ENCODE data around the gene IFNGR1. TPM values are rescaled to one million over a fixed set of nuclear protein-coding genes. Genes with fewer than 3 reads are reported as not detected.

The IFNGR1 gene
- total RNA-seq, 2 donors from 2014 or later, result 71.4 to 72.7 TPM

DNA sequence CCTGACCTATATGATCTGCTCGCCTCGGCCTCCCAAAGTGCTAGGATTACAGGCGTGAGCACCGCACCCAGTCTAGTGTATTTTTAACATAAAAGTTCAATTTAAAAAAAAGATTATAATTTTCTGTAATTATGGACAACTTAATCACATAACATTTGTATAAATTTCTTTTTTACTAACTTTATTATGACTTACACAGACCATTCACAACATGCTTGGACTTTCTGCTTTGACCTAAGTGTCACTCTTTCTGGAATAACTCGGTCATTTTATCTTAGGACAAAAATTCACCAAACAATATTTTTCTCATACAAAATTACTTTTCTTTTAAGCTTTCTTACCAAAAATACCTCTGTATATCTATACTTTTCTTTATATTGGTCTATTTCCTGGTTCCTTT, 30.3 kb downstream of the IFNGR1 start:
- DNase-seq (ENCODE audit: low spot score), result no peak
- intact Hi-C loops (cut with DNase I), result no loop called here

DNA sequence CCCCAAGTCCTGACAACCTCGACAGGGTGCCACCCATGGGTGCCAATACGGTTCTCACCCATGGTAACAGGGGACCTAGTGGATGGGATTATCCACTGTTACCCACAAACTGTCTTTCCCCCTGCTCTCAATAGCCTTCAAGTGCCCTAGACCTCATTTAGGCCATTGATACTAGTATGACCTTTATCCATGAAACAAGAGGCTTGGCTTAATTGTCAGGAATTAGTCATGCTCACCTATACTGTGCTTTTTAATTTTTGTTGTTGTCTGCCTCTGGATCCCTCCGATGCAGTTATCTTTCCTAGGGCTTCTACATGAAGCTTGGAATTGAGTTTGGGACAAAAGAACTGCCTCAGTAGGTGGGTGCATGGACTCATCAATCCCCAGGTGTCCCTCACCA, 33.9 kb downstream of the IFNGR1 start:
- intact Hi-C loops (cut with DNase I), result no loop called here
- no peak for DNase-seq (ENCODE audit: low spot score)

- DNase-seq (ENCODE audit: low spot score), result no peak
- intact Hi-C loops (cut with DNase I), result no loop called here
Observed at GRCh38 chr6:137182654-137183073, 36.5 kb downstream of the IFNGR1 start.

- no peak for DNase-seq (ENCODE audit: low spot score)
- intact Hi-C loops (cut with DNase I), result no loop called here
Observed at GRCh38 chr6:137181891-137182653, 37.1 kb downstream of the IFNGR1 start.

- intact Hi-C loops (cut with DNase I), result no loop called here
- no peak for DNase-seq (ENCODE audit: low spot score)
Observed at GRCh38 chr6:137177611-137178010, 41.6 kb downstream of the IFNGR1 start.

DNA sequence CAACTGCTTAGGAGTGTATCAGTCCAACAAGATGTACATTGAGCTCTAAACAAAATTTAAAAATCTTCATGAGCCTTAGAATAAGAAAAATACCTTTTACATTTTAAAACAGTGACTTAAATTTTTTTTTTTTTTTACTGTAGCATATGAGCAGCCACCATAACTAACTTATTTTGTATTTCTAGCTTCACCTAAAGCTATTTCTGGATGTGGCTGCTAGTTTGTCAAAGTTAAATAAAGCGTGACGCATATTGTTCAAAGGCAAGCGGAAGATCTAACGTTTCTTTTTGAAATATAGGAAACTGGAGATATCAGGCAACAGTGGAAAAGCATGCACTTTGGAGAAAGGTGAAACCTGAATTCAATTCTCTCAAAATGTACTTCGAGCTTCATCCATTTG, 42.5 kb downstream of the IFNGR1 start:
- intact Hi-C loops (cut with DNase I), result no loop called here
- no peak for DNase-seq (ENCODE audit: low spot score)

DNA sequence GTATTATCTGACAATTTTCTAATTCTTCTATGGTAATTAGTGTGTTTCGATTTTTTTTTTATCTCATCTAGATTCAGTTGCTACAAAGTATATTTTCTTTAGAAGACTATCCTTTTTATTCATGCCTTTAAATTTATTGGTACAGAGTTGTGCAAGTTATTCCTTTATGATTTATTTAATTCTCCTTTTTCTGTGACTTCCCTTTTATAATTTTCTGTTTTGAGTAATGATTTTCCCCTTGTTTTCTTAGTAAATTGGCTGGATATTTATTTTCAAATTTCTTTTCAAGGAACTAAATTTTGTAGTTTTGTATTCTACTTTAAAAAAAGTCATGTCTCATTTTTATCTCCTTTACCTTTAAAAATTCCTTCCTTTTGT, 43.3 kb downstream of the IFNGR1 start:
- intact Hi-C loops (cut with DNase I), result no loop called here
- no peak for DNase-seq (ENCODE audit: low spot score)

DNA sequence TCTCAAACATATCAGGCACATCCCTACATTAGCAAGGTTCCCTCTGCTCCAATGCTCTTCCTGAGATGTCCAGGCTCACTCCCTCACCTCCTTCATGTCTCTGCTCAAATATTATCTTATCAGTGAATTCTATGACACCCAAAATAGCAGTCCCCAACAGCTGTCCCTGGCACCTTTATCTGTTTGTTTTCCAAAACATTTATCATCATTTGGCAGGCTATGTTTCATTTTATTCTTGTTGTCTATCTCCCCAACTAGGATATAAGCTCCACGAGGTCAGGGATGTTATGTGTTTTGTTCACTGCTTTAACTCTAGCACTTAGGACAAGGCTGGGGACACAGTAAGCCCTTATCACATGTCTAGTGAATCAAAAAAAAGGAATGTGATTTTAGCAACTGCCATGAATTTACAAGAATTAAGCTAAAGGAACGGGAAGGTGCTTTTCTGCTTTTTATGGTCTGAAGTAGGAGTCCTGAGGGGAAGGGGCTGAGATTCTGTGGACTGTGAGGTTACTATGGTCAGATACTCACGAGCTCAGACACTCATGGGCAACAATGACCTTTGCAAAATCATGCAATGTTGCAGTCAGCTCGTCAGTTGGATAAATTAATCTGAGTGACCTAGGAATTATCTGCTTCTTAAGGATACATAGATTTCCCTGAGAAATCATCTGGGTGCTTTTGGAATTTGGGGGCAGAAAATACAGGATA, 43.9 kb downstream of the IFNGR1 start:
- intact Hi-C loops (cut with DNase I), result no loop called here
- no peak for DNase-seq (ENCODE audit: low spot score)

DNA sequence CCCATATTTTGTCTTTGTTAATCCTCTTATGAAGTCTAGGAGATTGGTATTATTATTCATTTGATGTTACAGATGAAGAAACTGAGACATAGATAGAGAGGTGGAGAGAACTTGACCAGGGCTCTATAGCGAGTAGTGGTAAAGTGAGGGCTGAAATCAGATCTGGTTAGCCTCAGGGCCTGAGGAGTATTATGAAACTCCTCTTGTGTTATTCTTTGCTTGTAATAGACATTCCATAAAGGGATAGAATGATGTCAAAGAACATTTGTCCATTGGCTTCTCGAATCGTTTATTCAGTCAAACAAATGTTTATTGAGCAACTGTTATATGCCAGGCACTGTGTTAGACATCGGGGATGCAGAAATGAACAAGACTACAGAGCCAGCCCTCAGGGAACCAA, 45.7 kb downstream of the IFNGR1 start, which contains the start of gene IL22RA2:
TSS of gene IL22RA2 (minus strand) at position 144 of the 400 bp plus-strand sequence. CDS start 11,895 bp downstream, outside the sequence.
- intact Hi-C loops (cut with DNase I), result no loop called here
- DNase-seq (ENCODE audit: low spot score), result no peak

DNA sequence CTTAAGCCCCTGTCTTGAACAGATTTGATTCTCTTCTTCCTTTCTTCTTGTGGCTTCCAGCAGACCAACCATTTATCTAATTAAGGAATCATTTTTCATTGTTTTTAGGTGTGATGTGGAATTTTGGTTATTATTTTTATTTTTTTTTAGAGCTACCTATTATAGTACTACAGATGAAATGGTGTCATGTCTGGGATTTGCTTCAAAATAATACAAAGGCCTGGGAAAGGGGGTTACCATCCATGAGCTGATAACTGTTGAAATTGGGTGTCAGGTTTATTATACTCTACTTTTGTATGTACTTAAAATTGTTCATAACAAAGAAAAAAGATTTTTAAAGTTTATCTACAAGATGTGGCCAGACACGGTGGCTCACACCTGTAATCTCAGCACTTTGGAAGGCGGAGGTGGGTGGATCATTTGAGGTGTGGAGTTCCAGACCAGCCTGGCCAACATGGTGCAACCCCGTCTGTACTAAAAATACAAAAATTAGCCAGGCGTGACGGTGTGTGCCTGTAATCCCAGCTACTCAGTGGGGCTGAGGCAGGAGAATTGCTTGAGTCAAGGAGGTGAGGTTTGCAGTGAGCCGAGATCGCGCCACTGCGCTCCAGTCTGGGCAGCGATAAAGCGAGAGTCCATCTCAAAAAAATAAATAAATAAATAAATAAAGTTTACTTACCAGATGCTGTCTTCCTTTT, 46.3 kb downstream of the IFNGR1 start:
- intact Hi-C loops (cut with DNase I), result no loop called here

GRCh38 chr6:137171824-137172733, 47.1 kb downstream of the IFNGR1 start:
- no peak for DNase-seq (ENCODE audit: low spot score)
- intact Hi-C loops (cut with DNase I), result no loop called here

More for the DNA sequence above, 46.3 kb downstream of the IFNGR1 start:
- no peak for DNase-seq (ENCODE audit: low spot score)

GRCh38 chr6:137171053-137171374, 48.2 kb downstream of the IFNGR1 start:
- DNase-seq (ENCODE audit: low spot score), result no peak

GRCh38 chr6:137170266-137171052, 48.7 kb downstream of the IFNGR1 start:
- intact Hi-C loops (cut with DNase I), result no loop called here
- no peak for DNase-seq (ENCODE audit: low spot score)

More at GRCh38 chr6:137171053-137171374, 48.2 kb downstream of the IFNGR1 start:
- intact Hi-C loops (cut with DNase I), result no loop called here

- DNase-seq (ENCODE audit: low spot score), result no peak
- intact Hi-C loops (cut with DNase I), result no loop called here
Observed at GRCh38 chr6:137167702-137168377, 51.3 kb downstream of the IFNGR1 start.

DNA sequence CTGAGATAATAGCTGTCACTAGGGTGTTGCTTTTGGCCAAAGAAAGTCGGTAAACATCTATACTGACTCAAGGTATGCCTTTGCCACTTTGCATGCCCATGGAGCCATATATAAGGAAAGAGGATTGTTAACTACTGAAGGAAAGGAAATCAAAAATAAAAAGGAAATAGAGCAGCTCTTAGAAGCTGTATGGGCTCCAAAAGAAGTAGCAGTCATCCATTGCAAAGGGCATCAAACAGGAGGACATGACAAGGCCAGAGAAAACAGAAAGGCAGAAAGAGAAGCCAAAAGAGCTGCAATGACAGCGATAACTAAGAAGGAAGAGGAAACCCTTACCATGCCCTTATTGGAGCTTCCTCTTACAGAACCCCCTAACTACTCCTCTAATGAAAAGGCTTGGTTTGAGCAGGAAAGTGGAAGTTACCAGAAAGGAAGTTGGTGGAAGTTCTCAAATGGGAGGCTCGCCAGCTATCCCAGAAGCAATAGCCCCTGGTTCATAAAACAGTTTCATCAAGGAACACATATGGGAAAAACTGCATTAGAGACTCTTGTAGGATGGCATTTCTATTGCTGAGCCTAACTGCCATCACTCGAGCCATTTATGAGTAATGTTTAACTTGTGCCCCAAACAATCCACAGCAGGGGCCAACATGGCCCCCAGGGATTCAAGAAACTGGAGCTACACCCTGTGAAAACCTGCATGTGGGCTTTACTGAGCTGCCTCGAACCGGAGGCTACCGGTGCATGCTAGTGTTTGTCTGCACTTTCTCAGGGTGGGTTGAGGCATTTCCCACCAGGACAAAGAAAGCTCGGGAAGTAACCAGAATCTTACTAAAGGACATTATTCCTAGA, 52.7 kb downstream of the IFNGR1 start:
- DNase-seq (ENCODE audit: low spot score), result no peak
- intact Hi-C loops (cut with DNase I), result no loop called here

DNA sequence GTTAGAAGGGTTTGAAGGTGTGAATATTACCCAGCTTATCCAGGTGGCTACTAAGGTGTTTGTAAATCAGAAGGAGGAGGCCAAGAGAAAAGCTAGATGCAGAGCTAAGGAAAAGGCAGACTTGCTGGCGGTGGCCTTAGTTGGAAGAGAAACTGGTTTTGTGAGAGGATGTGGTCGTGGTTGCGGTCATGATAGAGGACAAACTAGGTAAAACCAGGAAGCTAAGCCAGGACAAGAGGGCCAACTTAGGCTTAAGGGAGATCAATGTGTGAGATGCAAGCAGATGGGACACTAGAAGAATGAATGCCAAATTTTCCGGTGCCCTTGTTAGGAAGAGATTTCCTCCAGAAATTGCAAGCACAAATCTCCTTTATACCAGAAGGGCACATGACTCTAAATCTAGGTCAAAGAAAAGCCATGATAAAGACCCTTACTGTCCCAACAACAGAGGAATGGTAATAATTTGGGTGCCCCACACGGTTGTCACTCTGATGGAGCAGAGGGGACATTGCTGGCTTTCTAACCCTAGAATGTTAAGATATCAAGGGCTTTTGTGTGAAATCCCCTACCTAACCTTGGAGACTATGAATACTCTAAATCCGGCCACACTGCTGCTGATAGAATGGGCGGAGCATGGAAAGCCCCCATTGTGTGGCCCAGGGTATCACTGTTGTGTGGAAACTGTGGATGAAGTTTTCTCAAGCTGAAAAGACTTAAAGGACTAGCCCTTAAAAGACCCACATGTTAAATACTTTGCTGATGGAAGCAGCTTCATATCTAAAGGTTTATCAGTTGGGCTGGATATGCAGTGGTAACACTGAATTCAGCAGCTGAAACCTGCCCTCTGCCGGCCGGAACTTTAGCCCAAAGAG, 53.6 kb downstream of the IFNGR1 start:
- no peak for DNase-seq (ENCODE audit: low spot score)
- intact Hi-C loops (cut with DNase I), result no loop called here
